Testis (tissue), 3 donors: ENCODE measurements around the gene RAMP3. TPM values are rescaled to one million over a fixed set of nuclear protein-coding genes. Genes with fewer than 3 reads are reported as not detected.

ENCODE experiments used
- DNase-seq: peaks from one replicate; pipeline ENCODE4 v3.0.0-alpha.2; 2019
- H3K27ac ChIP-seq, 2 donors: fragments of 200-600 bp; sonication (generic); one replicate each; pipeline ENCODE4 v1.5.1; 2019
- H3K27me3 ChIP-seq: fragments of 200-600 bp; sonication (generic); one replicate; pipeline ENCODE4 v1.5.1; 2019
- H3K36me3 ChIP-seq: fragments of 200-600 bp; sonication (generic); one replicate; pipeline ENCODE4 v1.5.1; 2017; ENCODE audit warnings: low read depth; ENCODE audit errors: missing control alignments
- H3K4me1 ChIP-seq: fragments of 200-600 bp; sonication (generic); one replicate; pipeline ENCODE4 v1.5.1; 2019
- H3K4me3 ChIP-seq, 2 donors: fragments of 200-600 bp; sonication (generic); one replicate each; pipeline ENCODE4 v1.5.1; 2017 to 2019
- H3K9me3 ChIP-seq: fragments of 200-600 bp; sonication (generic); one replicate; pipeline ENCODE4 v1.5.1; 2017
- POLR2A ChIP-seq: fragments of 450-650 bp; IDR thresholded peaks from one replicate; pipeline ENCODE4 v1.6.1; 2017; ENCODE audit warnings: antibody characterized with exemption, mild to moderate bottlenecking, moderate library complexity
- WGBS, 2 donors: methylation state at CpG; one replicate each; pipeline ENCODE4 v1.1.5; 2018; 5-methylcytosine and 5-hydroxymethylcytosine counted together
- intact Hi-C: fragments of 100-400 bp; cut with DNase I; formaldehyde crosslinking; loops from one replicate; pipeline ENCODE4 v1.15.1; 2023; ENCODE audit warnings: low total_unique reads
- polyA plus RNA-seq: library from polyadenylated mRNA; stranded (reverse); fragments of 350-450 nt; fragmentation: Illumina TruSeq; extraction: RNeasy Lipid Tissue Mini Kit (QIAGEN cat#74804); gene quantifications from one replicate; pipeline ENCODE4 v1.2.3, GENCODE V29; 2014; ENCODE audit warnings: low read depth, low replicate concordance; ENCODE audit not compliant: insufficient read depth
- total RNA-seq, 2 donors: library from RNA; depleted of rRNA; stranded (reverse); fragments of >200 nt; gene quantifications; one replicate each; pipeline ENCODE4 v1.2.3, GENCODE V29; 2016
- TF ChIP-seq, protein P1 (sequence below), 3 experiments: fragments of 450-650 bp in 2 of 3; fragments of 200-600 bp in 1 of 3; sonication (generic) in 1 of 3; IDR thresholded peaks; one replicate each; pipeline ENCODE4 v1.5.1; 2016 to 2019; ENCODE audit warnings: antibody characterized with exemption in 3 of 3, mild to moderate bottlenecking in 2 of 3, moderate library complexity in 1 of 3

The RAMP3 gene
- total and polyA plus RNA-seq, 3 donors from 2014 or later, result 9.1 to 23.8 (median 17.0) TPM

DNA sequence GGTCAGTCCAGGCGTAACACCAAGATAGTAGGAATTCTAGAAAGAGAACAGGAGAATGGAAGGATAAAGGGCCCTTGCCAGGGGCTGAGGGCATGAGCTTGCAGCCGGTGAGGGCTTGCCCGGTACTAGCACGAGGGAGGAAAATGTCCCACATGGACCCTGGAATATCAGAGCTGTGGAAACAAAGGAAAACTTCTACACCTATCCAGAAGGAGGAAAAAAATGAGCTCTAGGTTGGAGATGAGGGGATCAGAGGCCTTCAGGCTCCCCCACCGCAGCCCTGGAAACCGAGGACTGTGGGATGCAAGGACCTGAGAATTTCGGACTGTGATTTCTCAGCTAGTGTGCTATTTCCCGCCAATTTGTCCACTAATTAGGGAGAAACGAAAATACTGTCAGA, 22.1 kb downstream of the RAMP3 start:
- intact Hi-C loops, result no loop called here

DNA sequence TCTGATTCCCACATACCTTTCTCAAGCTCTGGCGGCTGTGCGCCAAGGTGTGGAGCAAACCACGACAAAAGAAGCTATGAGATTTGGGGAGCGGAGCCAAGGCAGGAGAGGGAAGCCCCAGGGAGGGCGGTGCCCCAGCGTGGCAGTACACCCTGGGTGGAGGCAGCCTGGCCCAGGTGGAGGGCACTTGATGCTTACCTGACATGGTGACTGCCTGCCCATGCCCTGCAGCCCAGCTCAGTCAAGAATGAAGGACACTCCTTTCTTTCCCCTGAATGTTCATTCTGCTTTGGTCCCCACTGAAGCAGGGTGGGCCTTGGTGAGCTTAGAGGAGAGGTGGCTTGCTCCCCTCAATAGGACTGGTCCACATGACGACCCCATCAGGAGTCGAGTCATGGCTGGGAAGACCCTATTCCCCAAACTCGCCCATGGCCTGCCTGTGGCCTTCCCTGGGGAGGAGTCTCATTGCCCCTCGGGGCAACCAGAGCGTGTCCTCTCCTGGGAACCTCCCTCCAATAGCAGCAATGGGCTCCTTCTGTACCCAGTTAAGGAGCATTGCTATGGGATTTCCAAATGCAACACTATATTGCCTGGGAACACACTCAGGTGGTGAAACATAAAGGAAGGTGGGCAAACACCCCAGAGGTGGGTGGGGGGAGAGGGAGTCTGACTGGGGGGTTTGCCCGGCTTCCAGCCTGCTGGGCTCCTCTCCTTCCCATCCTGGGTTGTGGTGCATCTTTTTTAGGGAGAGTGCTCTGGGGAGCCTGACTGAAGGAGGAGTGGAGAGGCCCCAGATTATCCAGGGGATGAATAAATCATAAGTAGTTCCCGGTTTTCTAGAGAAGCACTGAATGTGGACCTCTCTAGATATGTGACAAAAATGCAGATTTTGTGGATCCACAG, 22.7 kb downstream of the RAMP3 start:
- Histone ChIP-seq H3K4me3 (no peak overlapping the region), H3K9me3 (no peaks in the 10 kb centered on the region), H3K27me3 (no peaks in the 10 kb centered on the region), H3K4me1 (no peaks in the 10 kb centered on the region), H3K36me3 (no peaks in the 10 kb centered on the region), H3K27ac (no peak overlapping the region)
- intact Hi-C loops, result no loop called here
- no peak for DNase-seq
- TF ChIP-seq POLR2A, result no peak
- TF ChIP-seq, protein P1, sequence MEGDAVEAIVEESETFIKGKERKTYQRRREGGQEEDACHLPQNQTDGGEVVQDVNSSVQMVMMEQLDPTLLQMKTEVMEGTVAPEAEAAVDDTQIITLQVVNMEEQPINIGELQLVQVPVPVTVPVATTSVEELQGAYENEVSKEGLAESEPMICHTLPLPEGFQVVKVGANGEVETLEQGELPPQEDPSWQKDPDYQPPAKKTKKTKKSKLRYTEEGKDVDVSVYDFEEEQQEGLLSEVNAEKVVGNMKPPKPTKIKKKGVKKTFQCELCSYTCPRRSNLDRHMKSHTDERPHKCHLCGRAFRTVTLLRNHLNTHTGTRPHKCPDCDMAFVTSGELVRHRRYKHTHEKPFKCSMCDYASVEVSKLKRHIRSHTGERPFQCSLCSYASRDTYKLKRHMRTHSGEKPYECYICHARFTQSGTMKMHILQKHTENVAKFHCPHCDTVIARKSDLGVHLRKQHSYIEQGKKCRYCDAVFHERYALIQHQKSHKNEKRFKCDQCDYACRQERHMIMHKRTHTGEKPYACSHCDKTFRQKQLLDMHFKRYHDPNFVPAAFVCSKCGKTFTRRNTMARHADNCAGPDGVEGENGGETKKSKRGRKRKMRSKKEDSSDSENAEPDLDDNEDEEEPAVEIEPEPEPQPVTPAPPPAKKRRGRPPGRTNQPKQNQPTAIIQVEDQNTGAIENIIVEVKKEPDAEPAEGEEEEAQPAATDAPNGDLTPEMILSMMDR (IDR thresholded peaks at IDR 0.05), result no peak
- 88% methylated on average over 10 to 13 of the region's 13 CpGs for WGBS, 2 donors

More for the DNA sequence above, 22.1 kb downstream of the RAMP3 start:
- no peaks in the 10 kb centered on the region for H3K4me1 ChIP-seq
- 78 to 89% methylated on average over 9 of the region's 9 CpGs for WGBS, 2 donors
- no peak overlapping the region for H3K27ac ChIP-seq
- DNase-seq, result no peak
- no peak for TF ChIP-seq POLR2A
- TF ChIP-seq, protein P1 (IDR thresholded peaks at IDR 0.05), result no peak
- no peaks in the 10 kb centered on the region for H3K9me3 ChIP-seq
- H3K4me3 ChIP-seq, result no peak overlapping the region
- no peaks in the 10 kb centered on the region for H3K27me3 ChIP-seq
- H3K36me3 ChIP-seq, result no peaks in the 10 kb centered on the region

DNA sequence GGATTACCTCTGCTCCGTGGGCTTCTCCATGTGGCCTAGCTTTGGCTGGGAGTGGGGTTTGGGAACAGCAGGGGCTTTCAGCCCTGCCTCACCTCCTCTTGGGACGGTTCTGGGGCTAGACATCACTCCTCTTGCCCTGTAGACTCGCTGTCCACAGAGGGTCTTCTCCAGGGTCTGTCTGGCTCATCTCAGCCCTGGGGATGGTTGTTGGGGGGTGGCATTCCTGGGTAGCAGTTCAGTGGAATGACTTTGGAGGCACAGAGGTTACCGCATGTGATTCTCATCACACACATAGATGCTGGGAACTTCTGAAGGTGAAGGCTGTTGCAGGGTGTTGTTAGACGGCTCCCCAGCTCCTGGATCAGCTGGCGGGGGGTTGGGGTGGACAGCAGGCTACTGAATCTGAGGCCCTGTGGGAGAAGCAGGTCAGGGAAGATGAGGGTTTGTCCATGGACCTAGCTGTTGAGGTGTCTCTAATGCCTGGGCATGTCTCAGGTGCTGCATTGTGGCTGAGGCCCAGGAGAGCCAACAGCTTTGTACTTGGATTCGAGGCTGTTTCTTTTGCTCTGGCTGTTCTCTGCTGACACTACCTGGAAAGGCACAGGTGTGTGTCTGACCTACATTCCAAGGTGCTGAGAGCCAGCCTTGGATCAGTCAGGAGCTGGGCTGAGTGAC, 23.8 kb downstream of the RAMP3 start:
- TF ChIP-seq POLR2A, result no peak
- TF ChIP-seq, protein P1 (IDR thresholded peaks at IDR 0.05), result no peak

DNA sequence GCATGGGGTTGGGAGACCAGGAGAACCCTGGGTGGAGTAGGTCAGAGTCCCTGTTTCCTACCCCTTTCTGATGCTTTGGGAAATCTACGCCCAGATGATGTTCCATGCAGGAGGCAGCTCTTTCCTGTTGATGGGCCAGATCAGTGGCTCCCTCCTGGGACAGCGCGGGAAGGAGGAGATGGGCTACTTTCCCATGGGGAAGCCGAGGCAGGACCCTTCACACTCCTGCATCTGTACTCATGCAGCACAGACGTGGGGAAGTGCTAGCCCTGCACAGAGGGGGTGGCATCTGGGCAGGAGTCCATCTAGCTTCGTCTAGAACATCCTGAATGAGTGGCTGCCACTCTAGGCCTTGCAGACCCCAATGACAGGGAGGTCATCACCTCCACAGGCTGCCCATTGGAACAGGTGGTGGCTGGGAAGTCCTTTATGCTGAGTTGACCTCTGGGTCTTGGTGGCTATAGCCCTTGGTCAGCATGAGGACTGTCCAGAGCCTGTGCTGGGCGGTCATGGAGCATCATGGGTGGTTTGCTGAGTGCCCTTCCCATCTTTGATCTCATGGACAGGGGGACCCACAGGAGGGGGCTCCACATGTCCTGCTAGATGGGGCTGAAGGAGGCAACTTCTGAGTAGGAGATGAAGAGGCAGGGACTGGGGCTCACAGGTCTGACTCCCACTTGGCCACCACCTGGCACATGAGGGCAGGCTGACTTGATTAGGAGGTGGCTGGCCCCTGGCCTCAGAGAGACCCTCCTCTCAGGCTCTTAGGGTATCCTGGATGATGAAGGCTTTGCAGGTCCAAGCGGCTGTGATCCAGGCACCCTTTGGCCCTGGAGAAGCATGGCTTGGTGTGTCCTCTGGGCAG, 24.6 kb downstream of the RAMP3 start:
- Histone ChIP-seq H3K9me3 (no peaks in the 10 kb centered on the region), H3K4me1 (no peaks in the 10 kb centered on the region), H3K27ac (no peak overlapping the region), H3K36me3 (no peaks in the 10 kb centered on the region), H3K27me3 (no peaks in the 10 kb centered on the region), H3K4me3 (no peak overlapping the region)
- TF ChIP-seq, protein P1 (IDR thresholded peaks at IDR 0.05), result no peak
- no peak for TF ChIP-seq POLR2A
- intact Hi-C loops, result no loop called here
- DNase-seq, result no peak
- 82 to 94% methylated on average over 6 to 8 of the region's 8 CpGs for WGBS, 2 donors

More for the DNA sequence above, 23.8 kb downstream of the RAMP3 start:
- no peak overlapping the region for H3K27ac ChIP-seq
- H3K36me3 ChIP-seq, result no peaks in the 10 kb centered on the region
- intact Hi-C loops, result no loop called here
- no peaks in the 10 kb centered on the region for H3K9me3 ChIP-seq
- DNase-seq, result no peak
- WGBS, 2 donors, result 88 to 90% methylated on average over 2 to 7 of the region's 7 CpGs
- H3K27me3 ChIP-seq, result no peaks in the 10 kb centered on the region
- no peaks in the 10 kb centered on the region for H3K4me1 ChIP-seq
- H3K4me3 ChIP-seq, result no peak overlapping the region
